ENCODE data around the gene VDAC2.
"Not testable (repeated sequence)": the region's sequence is repeated elsewhere in the genome, so short reads cannot be mapped to it uniquely, and the experiment has no call there.

Gene VDAC2

DNA sequence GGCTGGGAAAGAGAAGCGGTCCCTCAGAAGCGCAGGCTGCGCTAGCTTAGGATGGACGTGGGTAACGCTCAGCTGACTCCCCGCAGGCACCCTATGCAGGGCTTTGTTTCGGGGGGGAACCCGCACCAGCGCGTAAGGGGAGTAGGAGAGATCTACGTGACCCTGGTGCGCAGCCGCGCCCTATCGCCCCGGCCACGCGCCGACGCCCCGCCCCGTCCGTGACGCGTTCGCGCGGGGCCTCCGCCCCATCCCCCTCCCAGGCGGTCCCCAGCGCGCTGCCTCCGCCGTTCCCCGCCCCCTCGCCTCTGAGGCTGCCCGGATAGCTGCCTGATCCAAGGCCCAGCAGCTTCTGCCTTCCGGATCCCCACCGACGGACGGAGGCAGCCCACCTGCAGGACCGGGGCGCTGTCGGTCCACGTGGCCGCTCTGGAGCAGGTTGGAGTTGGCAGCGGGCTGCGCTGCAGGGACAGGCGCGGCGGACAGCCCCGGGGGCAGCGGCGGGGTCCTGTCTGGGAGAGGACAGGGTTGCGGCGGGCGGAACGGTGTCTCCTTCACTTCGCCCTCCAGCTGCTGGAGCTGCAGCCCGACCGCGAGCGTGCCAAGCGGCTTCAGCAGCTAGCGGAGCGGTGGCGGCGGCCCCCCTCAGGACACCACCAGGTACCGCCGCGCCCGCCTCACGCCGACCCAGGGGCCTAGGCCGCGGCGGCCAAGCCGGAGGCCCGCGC, at the start of gene VDAC2:
VDAC2 (plus strand) TSS at position 515 of the 725 bp plus-strand sequence. CDS start 363 bp downstream, outside the sequence.
- peak; percentile 49 for DNase-seq (ENCODE audit: low read depth)
- H3K4me3 ChIP-seq (ENCODE audit: low read depth, low read length): peak within 1 kb of the TSS; percentile 93

- no peak overlapping the region for H3K4me3 ChIP-seq (ENCODE audit: low read depth, low read length)
- no peak for DNase-seq (ENCODE audit: low read depth)
These were observed 44.6 kb upstream of the VDAC2 start for GRCh38 chr10:75165684-75166622.

DNA sequence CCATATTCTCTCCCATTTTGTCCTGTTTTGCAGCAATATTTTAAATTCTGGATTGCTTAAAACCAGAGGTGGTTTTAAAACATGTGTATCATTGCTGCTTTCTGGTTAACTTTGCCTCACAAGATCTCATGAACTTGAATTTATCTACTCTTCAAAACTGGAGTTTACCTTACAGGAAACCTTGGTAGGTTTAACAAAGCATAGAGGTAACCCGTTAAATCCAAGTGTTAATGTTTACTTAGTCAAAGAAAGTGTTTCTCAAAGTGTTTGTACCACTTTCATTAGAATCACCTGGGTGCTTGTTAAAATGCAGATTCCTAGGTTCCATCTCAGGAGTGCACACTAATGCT, 44.0 kb upstream of the VDAC2 start:
- no peak for DNase-seq (ENCODE audit: low read depth)
- H3K4me3 ChIP-seq (ENCODE audit: low read depth, low read length): no peak overlapping the region

- DNase-seq (ENCODE audit: low read depth): no peak
- H3K4me3 ChIP-seq (ENCODE audit: low read depth, low read length): no peak overlapping the region
These were observed 42.3 kb upstream of the VDAC2 start for GRCh38 chr10:75168275-75168674.

- no peak for DNase-seq (ENCODE audit: low read depth)
- H3K4me3 ChIP-seq (ENCODE audit: low read depth, low read length): no peak overlapping the region
These were observed 40.4 kb upstream of the VDAC2 start for GRCh38 chr10:75170215-75170614.

GRCh38 chr10:75175046-75175445, 35.5 kb upstream of the VDAC2 start:
- H3K4me3 ChIP-seq (ENCODE audit: low read depth, low read length): no peak overlapping the region
- no peak for DNase-seq (ENCODE audit: low read depth)

GRCh38 chr10:75176046-75176445, 34.5 kb upstream of the VDAC2 start:
- no peak overlapping the region for H3K4me3 ChIP-seq (ENCODE audit: low read depth, low read length)

DNA sequence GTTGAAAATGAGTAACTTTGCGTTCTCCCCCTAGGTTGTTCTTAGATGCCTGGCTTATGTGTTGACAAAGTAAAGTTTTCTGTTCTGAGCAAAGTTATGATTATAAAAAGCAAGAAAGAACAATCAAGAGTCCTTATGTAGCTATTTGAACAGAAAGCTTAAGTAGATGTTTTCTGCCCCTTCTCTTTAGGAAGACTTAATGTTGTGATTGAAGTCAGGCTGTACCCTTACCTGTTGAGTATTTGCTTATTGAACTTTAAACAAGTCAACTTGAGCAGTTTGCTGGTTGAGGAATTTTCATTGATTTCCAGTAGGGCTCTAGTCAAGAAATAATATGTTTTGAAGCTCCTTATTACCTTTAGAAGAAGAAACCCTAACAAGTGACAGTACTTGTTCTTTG, 33.9 kb upstream of the VDAC2 start:
- no peak overlapping the region for H3K4me3 ChIP-seq (ENCODE audit: low read depth, low read length)
- no peak for DNase-seq (ENCODE audit: low read depth)

More at GRCh38 chr10:75176046-75176445, 34.5 kb upstream of the VDAC2 start:
- no peak for DNase-seq (ENCODE audit: low read depth)

GRCh38 chr10:75179657-75180177, 30.9 kb upstream of the VDAC2 start:
- no peak overlapping the region for H3K4me3 ChIP-seq (ENCODE audit: low read depth, low read length)

GRCh38 chr10:75180592-75180991, 30.0 kb upstream of the VDAC2 start:
- H3K4me3 ChIP-seq (ENCODE audit: low read depth, low read length): no peak overlapping the region
- no peak for DNase-seq (ENCODE audit: low read depth)

More at GRCh38 chr10:75179657-75180177, 30.9 kb upstream of the VDAC2 start:
- DNase-seq (ENCODE audit: low read depth): no peak

DNA sequence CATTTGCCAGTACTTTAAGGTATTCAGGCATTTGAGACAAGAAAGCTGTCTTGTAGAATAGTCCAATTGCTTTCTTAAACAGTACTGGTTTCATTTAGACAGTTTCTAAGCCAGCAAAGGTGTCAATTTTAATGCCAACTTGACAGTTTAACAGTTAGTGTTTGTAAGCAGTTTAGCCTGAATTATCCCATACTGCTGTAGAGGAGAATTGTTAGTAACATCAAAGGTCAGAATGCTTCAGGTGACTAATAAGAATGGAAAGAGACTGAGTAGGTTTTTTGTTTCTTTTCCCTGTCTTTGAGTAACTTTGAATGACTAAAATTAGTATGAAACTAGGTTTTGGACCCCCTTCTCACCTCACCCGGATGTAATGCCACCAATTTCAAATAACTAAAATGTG, 29.5 kb upstream of the VDAC2 start:
- DNase-seq (ENCODE audit: low read depth): no peak
- no peak overlapping the region for H3K4me3 ChIP-seq (ENCODE audit: low read depth, low read length)

- no peak overlapping the region for H3K4me3 ChIP-seq (ENCODE audit: low read depth, low read length)
- DNase-seq (ENCODE audit: low read depth): no peak
These were observed 24.3 kb upstream of the VDAC2 start for GRCh38 chr10:75186310-75186709.

DNA sequence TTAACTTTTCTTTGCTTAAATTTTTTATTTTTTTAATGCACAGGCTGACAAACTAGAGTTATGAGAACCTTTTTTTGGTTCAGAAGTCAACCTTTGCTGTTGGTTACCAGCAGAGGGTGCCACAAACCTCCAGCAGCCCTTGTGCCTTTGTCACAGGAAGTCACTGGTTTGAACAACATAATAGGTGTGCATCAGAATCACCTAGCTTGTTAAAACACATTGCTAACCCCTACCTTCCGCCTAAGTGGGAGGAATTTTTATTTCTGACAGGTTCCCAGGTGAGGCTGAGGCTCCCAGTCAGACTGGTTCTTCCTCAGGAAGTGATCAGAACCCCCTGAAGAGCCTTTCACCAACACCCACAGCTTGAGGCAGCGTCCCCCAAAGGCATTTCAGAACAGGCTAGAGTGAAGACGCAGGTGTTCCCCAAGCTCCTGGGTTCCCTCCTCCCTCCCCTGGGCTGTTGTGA, 22.6 kb upstream of the VDAC2 start:
- H3K4me3 ChIP-seq (ENCODE audit: low read depth, low read length): no peak overlapping the region
- DNase-seq (ENCODE audit: low read depth): no peak

- H3K4me3 ChIP-seq (ENCODE audit: low read depth, low read length); DNase-seq (ENCODE audit: low read depth): not testable (repeated sequence)
These were observed 22.1 kb upstream of the VDAC2 start for GRCh38 chr10:75188522-75188921.

DNA sequence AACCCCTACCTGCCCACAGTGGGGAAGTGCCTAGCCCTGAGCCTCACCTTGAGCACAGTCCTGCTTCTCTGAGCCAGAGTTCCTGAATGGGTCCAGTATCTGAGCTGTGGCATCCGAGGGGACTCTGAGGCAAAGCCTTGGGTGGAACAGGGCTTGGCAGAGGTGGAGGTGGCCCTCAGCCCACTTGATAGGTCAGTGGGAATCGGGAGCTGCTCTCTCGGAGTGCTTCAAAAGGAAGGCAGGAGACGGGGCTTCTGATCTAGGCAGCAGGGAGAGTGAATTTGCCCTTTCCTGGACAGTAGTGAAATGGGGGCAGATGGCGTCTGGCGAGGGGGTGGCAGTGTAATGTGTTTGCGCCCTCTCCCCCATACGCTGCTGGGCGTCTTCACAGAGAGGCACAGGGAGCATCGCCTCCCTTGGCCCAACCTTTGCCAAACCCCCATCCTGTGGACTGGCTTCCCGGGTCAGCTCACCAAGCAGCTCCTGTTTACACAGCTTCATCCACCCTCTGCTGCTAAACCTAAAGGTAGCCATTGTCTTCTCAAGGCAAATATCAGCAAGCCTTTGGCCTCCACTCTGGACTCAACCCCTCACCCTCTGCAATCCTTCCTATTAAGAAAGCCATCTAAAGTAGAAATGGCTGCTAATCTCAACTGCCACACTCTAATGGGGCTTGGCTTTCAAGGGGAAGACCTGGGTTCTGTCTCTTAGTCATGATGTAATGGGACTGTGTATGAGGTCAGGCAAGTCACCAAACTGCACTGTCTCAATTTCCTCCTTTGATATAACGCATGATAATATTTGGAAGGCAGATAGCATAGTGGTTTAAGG, 21.1 kb upstream of the VDAC2 start:
- no peak for DNase-seq (ENCODE audit: low read depth)
- no peak overlapping the region for H3K4me3 ChIP-seq (ENCODE audit: low read depth, low read length)

DNA sequence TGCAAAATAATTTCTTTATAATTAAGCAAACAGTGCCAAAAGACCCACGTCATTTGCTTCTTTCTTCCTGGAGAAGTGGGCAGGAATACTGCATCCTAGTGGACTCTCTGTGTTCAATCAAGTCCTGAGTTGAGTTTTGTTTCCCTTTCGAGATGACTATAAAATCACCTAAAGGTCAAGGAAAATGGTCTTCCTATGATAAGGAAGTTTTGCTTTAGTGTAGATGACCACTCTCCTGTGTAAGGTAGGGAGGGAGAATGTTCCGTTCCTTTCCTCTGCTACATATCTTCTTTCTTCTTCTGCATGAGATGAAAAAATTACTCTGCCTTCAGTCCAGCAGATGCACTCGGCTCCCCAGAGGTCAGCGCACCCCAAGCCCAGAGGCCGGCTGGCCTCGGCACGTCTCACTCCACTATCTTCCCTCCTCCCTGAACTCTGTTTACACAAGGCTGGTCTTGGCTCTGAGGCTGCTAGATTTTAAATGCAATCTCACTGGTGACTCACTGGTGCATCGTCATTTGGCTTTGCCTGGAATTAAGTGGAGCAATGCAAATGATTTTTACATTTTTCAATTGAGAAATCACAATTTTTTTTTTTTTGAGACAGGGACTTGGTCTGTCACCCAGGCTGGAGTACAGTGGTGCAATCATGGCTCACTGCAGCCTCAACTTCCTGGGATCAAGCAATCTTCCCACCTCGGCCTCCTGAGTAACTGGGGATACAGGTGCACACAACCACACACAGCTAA, 18.6 kb upstream of the VDAC2 start:
- DNase-seq (ENCODE audit: low read depth): no peak
- no peak overlapping the region for H3K4me3 ChIP-seq (ENCODE audit: low read depth, low read length)

- not testable (repeated sequence) for DNase-seq (ENCODE audit: low read depth); H3K4me3 ChIP-seq (ENCODE audit: low read depth, low read length)
These were observed 16.0 kb upstream of the VDAC2 start for GRCh38 chr10:75194625-75195024.

- DNase-seq (ENCODE audit: low read depth): no peak
- no peak overlapping the region for H3K4me3 ChIP-seq (ENCODE audit: low read depth, low read length)
These were observed 15.4 kb upstream of the VDAC2 start for GRCh38 chr10:75195035-75195763.
